ENCODE measurements around the gene TBC1D8. TPM values are rescaled to one million over a fixed set of nuclear protein-coding genes. Genes with fewer than 3 reads are reported as not detected.

The TBC1D8 gene
- total and polyA plus RNA-seq, 2 of the 13 experiments (the other 11 are each of a cell fraction or from before 2014, with no cell fraction given) = 45.1 to 95.4 TPM

- TF ChIP-seq ZNF407 (CRISPR knock-in tag; IDR thresholded peaks at IDR 0.05; ENCODE audit: not compliant biosample characterization) (no peak), MAFF (IDR thresholded peaks at IDR 0.05; ENCODE audit: low read depth, low read length) (0 out of 2 replicates have a peak, but pooled peaks have one; percentile 24), MAFK (conservative IDR thresholded peaks at IDR 0.05 in 1 of 2, IDR thresholded peaks at IDR 0.05 in 1 of 2; ENCODE audit: low read length in 2 of 2) (peak; percentile 46 to 60; a peak in 3 of 4 replicates), BRD4 (CRISPR knock-in tag; IDR thresholded peaks at IDR 0.05) (no peak), ZNF644 (CRISPR knock-in tag; IDR thresholded peaks at IDR 0.05; ENCODE audit: low read depth) (no peak)
These were observed 41.9 kb upstream of the TBC1D8 start (continued) for GRCh38 chr2:101193033-101193626.

Data from HepG2 (cell line).